Colonic mucosa (tissue), 4 donors: ENCODE data around the gene GABPA. TPM values are rescaled to one million over a fixed set of nuclear protein-coding genes. Genes with fewer than 3 reads are reported as not detected.

ENCODE experiments used
- DNase-seq: peaks from one replicate; pipeline ENCODE4 v3.0.0-alpha.2; 2020
- H3K27ac ChIP-seq: fragments of 200-600 bp; one replicate; pipeline ENCODE4 v1.8.0; 2021
- H3K27me3 ChIP-seq: fragments of 200-600 bp; one replicate; pipeline ENCODE4 v1.8.0; 2021
- H3K36me3 ChIP-seq: fragments of 200-600 bp; one replicate; pipeline ENCODE4 v1.8.0; 2021
- H3K4me1 ChIP-seq: fragments of 200-600 bp; one replicate; pipeline ENCODE4 v1.8.0; 2021; ENCODE audit warnings: mild to moderate bottlenecking
- H3K4me3 ChIP-seq: fragments of 200-600 bp; one replicate; pipeline ENCODE4 v1.8.0; 2021
- H3K9ac ChIP-seq, 2 donors: one replicate each; pipeline ENCODE4 v1.7.0; 2013; ENCODE audit warnings: control low read depth in 2 of 2, low read depth in 2 of 2, low read length in 2 of 2
- H3K9me3 ChIP-seq: fragments of 200-600 bp; one replicate; pipeline ENCODE4 v1.8.0; 2021
- CTCF ChIP-seq: fragments of 200-600 bp; IDR thresholded peaks from one replicate; pipeline ENCODE4 v1.8.0; 2022; ENCODE audit warnings: antibody characterized with exemption, mild to moderate bottlenecking
- intact Hi-C: fragments of 100-400 bp; cut with DNase I; formaldehyde crosslinking; loops from one replicate; pipeline ENCODE4 v1.14.1; 2022
- total RNA-seq, 2 donors: library from RNA; stranded (reverse); fragmentation: NEBNext Ultra II Directional in 1 of 2; extraction: Animal tissue kit (Norgen Biotek cat#: 25700) in 1 of 2; gene quantifications; one replicate each; pipeline ENCODE4 v1.2.1, GENCODE V29; 2021
- donor health status: healthy.
- donor health status: DM: no; HTN: no; CAD: no.
- donor health status: DM: no; HTN: no; CAD: no.

Gene GABPA
- total RNA-seq, 2 donors from 2014 or later: 23.8 to 24.9 TPM

- TF ChIP-seq CTCF: no peak
- intact Hi-C loops: no loop called here
Observed at GRCh38 chr21:25788677-25789076, 53.9 kb downstream of the GABPA start.

GRCh38 chr21:25790122-25790877 is 55.5 kb downstream of the GABPA start:
- intact Hi-C loops: no loop called here
- Histone ChIP-seq H3K4me3 (peak overlapping the region; percentile 20), H3K9ac (peak overlapping the region in 1 of 2 donors; percentile 62)

More at GRCh38 chr21:25788677-25789076, 53.9 kb downstream of the GABPA start:
- Histone ChIP-seq H3K9me3 (no peaks in the 10 kb centered on the region), H3K27me3 (no peaks in the 10 kb centered on the region), H3K9ac (no peak overlapping the region), H3K4me1 (no peaks in the 10 kb centered on the region), H3K27ac (no peak overlapping the region), H3K36me3 (no peaks in the 10 kb centered on the region), H3K4me3 (no peak overlapping the region)
- no peak for DNase-seq

GRCh38 chr21:25790878-25791204 is 56.1 kb downstream of the GABPA start:
- Histone ChIP-seq H3K9ac (no peak overlapping the region), H3K27ac (no peak overlapping the region), H3K4me1 (no peaks in the 10 kb centered on the region), H3K36me3 (no peaks in the 10 kb centered on the region), H3K9me3 (no peaks in the 10 kb centered on the region), H3K4me3 (no peak overlapping the region), H3K27me3 (no peaks in the 10 kb centered on the region)
- TF ChIP-seq CTCF: no peak
- no peak for DNase-seq
- intact Hi-C loops: no loop called here

More at GRCh38 chr21:25790122-25790877, 55.5 kb downstream of the GABPA start:
- H3K9me3 ChIP-seq: no peaks in the 10 kb centered on the region
- no peaks in the 10 kb centered on the region for H3K27me3 ChIP-seq
- peak; percentile 19 for DNase-seq
- no peak overlapping the region for H3K27ac ChIP-seq
- peak; percentile 20 for TF ChIP-seq CTCF
- no peaks in the 10 kb centered on the region for H3K36me3 ChIP-seq
- H3K4me1 ChIP-seq: no peaks in the 10 kb centered on the region

- H3K9me3 ChIP-seq: no peaks in the 10 kb centered on the region
- H3K4me1 ChIP-seq: no peaks in the 10 kb centered on the region
- H3K27me3 ChIP-seq: no peaks in the 10 kb centered on the region
- no peak overlapping the region for H3K9ac ChIP-seq
- H3K36me3 ChIP-seq: no peaks in the 10 kb centered on the region
- TF ChIP-seq CTCF: no peak
- H3K27ac ChIP-seq: no peak overlapping the region
- no peak overlapping the region for H3K4me3 ChIP-seq
- DNase-seq: no peak
- intact Hi-C loops: no loop called here
Observed at GRCh38 chr21:25791319-25791718, 56.5 kb downstream of the GABPA start.

- H3K27ac ChIP-seq: no peak overlapping the region
- intact Hi-C loops: no loop called here
- peak; percentile 90 for DNase-seq
- no peak overlapping the region for H3K4me3 ChIP-seq
- H3K4me1 ChIP-seq: no peaks in the 10 kb centered on the region
- H3K9ac ChIP-seq: no peak overlapping the region
- TF ChIP-seq CTCF: peak; percentile 97
- no peaks in the 10 kb centered on the region for H3K36me3 ChIP-seq
- H3K27me3 ChIP-seq: no peaks in the 10 kb centered on the region
- no peaks in the 10 kb centered on the region for H3K9me3 ChIP-seq
Observed at GRCh38 chr21:25801217-25802014, 66.6 kb downstream of the GABPA start.
